ENCODE data around the gene INTS1. TPM values are rescaled to one million over a fixed set of nuclear protein-coding genes. Genes with fewer than 3 reads are reported as not detected.

The INTS1 gene
- polyA plus RNA-seq, 1 donor from 2014 or later: 21.1 TPM

GRCh38 chr7:1434891-1435670 lies 69.1 kb downstream of the INTS1 start:
- Histone ChIP-seq H3K4me3 (ENCODE audit: low read length) (no peak overlapping the region), H3K27ac (ENCODE audit: low read length) (no peak overlapping the region), H3K4me2 (ENCODE audit: low read length) (no peak overlapping the region), H4K20me1 (ENCODE audit: insufficient read depth) (no peaks in the 10 kb centered on the region), H3K36me3 (ENCODE audit: insufficient read depth, low read length) (no peaks in the 10 kb centered on the region), H3K79me2 (replicated peaks; ENCODE audit: insufficient read depth, low read length) (no peaks in the 10 kb centered on the region), H2AFZ (ENCODE audit: low read depth, low read length) (no peak overlapping the region), H3K27me3 (ENCODE audit: insufficient read depth, low read depth, low read length) (no peaks in the 10 kb centered on the region), H3K9ac (ENCODE audit: low read length) (no peak overlapping the region), H3F3A (ENCODE audit: insufficient read depth, low read length, poor library complexity, severe bottlenecking) (no peaks in the 10 kb centered on the region), H3K9me2 (ENCODE audit: insufficient read depth, low read length) (no peaks in the 10 kb centered on the region), H3K9me3 (ENCODE audit: low read length) (no peaks in the 10 kb centered on the region)
- TF ChIP-seq TAF1 (IDR thresholded peaks at IDR 0.05; ENCODE audit: low read depth) (no peak), CTCF (IDR thresholded peaks at IDR 0.05; ENCODE audit: poor library complexity, severe bottlenecking) (no peak), POLR2AphosphoS5 (IDR thresholded peaks at IDR 0.05) (no peak), REST (IDR thresholded peaks at IDR 0.05; ENCODE audit: borderline replicate concordance) (no peak), EZH2 (IDR thresholded peaks at IDR 0.05; ENCODE audit: borderline replicate concordance, insufficient read depth, low read length, poor library complexity, severe bottlenecking) (no peak), RAD21 (conservative IDR thresholded peaks at IDR 0.05) (no peak), MXI1 (conservative IDR thresholded peaks at IDR 0.05; ENCODE audit: poor library complexity, severe bottlenecking) (no peak), SMC3 (conservative IDR thresholded peaks at IDR 0.05; ENCODE audit: poor library complexity) (no peak), EP300 (conservative IDR thresholded peaks at IDR 0.05; ENCODE audit: poor library complexity, severe bottlenecking) (no peak)

- Histone ChIP-seq H3K27me3 (ENCODE audit: insufficient read depth, low read depth, low read length) (no peaks in the 10 kb centered on the region), H4K20me1 (ENCODE audit: insufficient read depth) (no peaks in the 10 kb centered on the region), H3K9ac (ENCODE audit: low read length) (no peak overlapping the region), H2AFZ (ENCODE audit: low read depth, low read length) (no peak overlapping the region), H3K9me2 (ENCODE audit: insufficient read depth, low read length) (no peaks in the 10 kb centered on the region), H3K4me3 (ENCODE audit: low read length) (no peak overlapping the region), H3F3A (ENCODE audit: insufficient read depth, low read length, poor library complexity, severe bottlenecking) (no peaks in the 10 kb centered on the region), H3K79me2 (replicated peaks; ENCODE audit: insufficient read depth, low read length) (no peaks in the 10 kb centered on the region), H3K4me2 (ENCODE audit: low read length) (no peak overlapping the region), H3K9me3 (ENCODE audit: low read length) (no peaks in the 10 kb centered on the region), H3K27ac (ENCODE audit: low read length) (no peak overlapping the region), H3K36me3 (ENCODE audit: insufficient read depth, low read length) (no peaks in the 10 kb centered on the region)
- no peak for TF ChIP-seq EZH2 (IDR thresholded peaks at IDR 0.05; ENCODE audit: borderline replicate concordance, insufficient read depth, low read length, poor library complexity, severe bottlenecking)
- no peak for TF ChIP-seq CTCF (IDR thresholded peaks at IDR 0.05; ENCODE audit: poor library complexity, severe bottlenecking)
- TF ChIP-seq SMC3 (conservative IDR thresholded peaks at IDR 0.05; ENCODE audit: poor library complexity): no peak
- no peak for TF ChIP-seq POLR2AphosphoS5 (IDR thresholded peaks at IDR 0.05)
- no peak for TF ChIP-seq RAD21 (conservative IDR thresholded peaks at IDR 0.05)
- no peak for TF ChIP-seq REST (IDR thresholded peaks at IDR 0.05; ENCODE audit: borderline replicate concordance)
- TF ChIP-seq EP300 (conservative IDR thresholded peaks at IDR 0.05; ENCODE audit: poor library complexity, severe bottlenecking): no peak
Measured at GRCh38 chr7:1434165-1434718, 69.9 kb downstream of the INTS1 start.
